B cell (primary cell): ENCODE measurements around the gene SLC12A6. TPM values are rescaled to one million over a fixed set of nuclear protein-coding genes. Genes with fewer than 3 reads are reported as not detected.
"Not testable (repeated sequence)": the region's sequence is repeated elsewhere in the genome, so short reads cannot be mapped to it uniquely, and the experiment has no call there.

Experiments used
- ATAC-seq: fragments of 200-7000 bp; cut with Tn5 transposase; one replicate; pipeline ENCODE4 v1.10.0; 2021; ENCODE audit warnings: low read depth, mild to moderate bottlenecking, moderate number of reproducible peaks, moderate library complexity
- CTCF ChIA-PET: fragments of 350-600 bp; sonication (Branson Sonifier 250); formaldehyde crosslinking; loops from one replicate; lab custom pipeline; 2021; ENCODE audit warnings: antibody characterized with exemption, inconsistent platforms; lab: Charles Lee
- POLR2A ChIA-PET: fragments of 350-600 bp; sonication (Branson Sonifier 250); formaldehyde crosslinking; loops from one replicate; lab custom pipeline; 2021; ENCODE audit warnings: antibody characterized with exemption; lab: Charles Lee
- DNase-seq: peaks from one replicate; pipeline ENCODE4 v3.0.0; 2013
- H2AFZ ChIP-seq: 2 replicates; pipeline ENCODE4 v1.6.1; 2012; ENCODE audit warnings: mild to moderate bottlenecking, low read depth, low read length; ENCODE audit not compliant: insufficient read depth, poor library complexity, severe bottlenecking
- H3K27ac ChIP-seq, 2 donors: 1 replicate in 1 of 2; 2 replicates in 1 of 2; pipeline ENCODE4 v1.5.1; 2012 to 2013; ENCODE audit warnings: low read length in 2 of 2, mild to moderate bottlenecking in 2 of 2, moderate library complexity in 1 of 2
- H3K27me3 ChIP-seq, 4 experiments: fragments of 200-600 bp in 1 of 4; sonication (generic) in 1 of 4; replicated peaks in 1 of 4; 1 replicate in 2 of 4; 2 replicates in 2 of 4; pipeline versions ENCODE4 v1.6.1 to v1.7.0; 2013 to 2016; ENCODE audit warnings: low read length in 3 of 4, mild to moderate bottlenecking in 2 of 4, mixed read lengths in 1 of 4, moderate library complexity in 1 of 4; ENCODE audit not compliant: insufficient read depth in 4 of 4, control insufficient read depth in 3 of 4; ENCODE audit errors: control extremely low read depth in 1 of 4
- H3K36me3 ChIP-seq, 2 experiments: replicated peaks in 1 of 2; 1 replicate in 1 of 2; 2 replicates in 1 of 2; pipeline versions ENCODE4 v1.6.1 to v1.7.1; 2013; ENCODE audit warnings: low read length in 1 of 2; ENCODE audit not compliant: insufficient read depth in 2 of 2, control insufficient read depth in 1 of 2; ENCODE audit errors: control extremely low read depth in 1 of 2, extremely low read depth in 1 of 2
- H3K4me1 ChIP-seq, 2 donors: fragments of 200-600 bp in 1 of 2; sonication (generic) in 1 of 2; 1 replicate in 1 of 2; 2 replicates in 1 of 2; pipeline versions ENCODE4 v1.5.1 to v1.6.1; 2013 to 2017; ENCODE audit warnings: low read length in 2 of 2; ENCODE audit not compliant: control insufficient read depth in 2 of 2, insufficient read depth in 2 of 2
- H3K4me2 ChIP-seq: replicated peaks from 2 replicates; pipeline ENCODE3; 2012; ENCODE audit warnings: mild to moderate bottlenecking, low read depth, low read length; ENCODE audit not compliant: poor library complexity, severe bottlenecking
- H3K4me3 ChIP-seq, 5 experiments: fragments of 200-600 bp in 1 of 5; sonication (generic) in 1 of 5; 1 replicate in 3 of 5; 2 replicates in 2 of 5; pipeline versions ENCODE4 v1.5.1 to v1.7.0; 2011 to 2016; ENCODE audit warnings: low read length in 4 of 5, mild to moderate bottlenecking in 4 of 5, low read depth in 2 of 5, control low read depth in 1 of 5, moderate library complexity in 1 of 5; ENCODE audit not compliant: insufficient read depth in 1 of 5; ENCODE audit errors: control extremely low read depth in 1 of 5, extremely low read depth in 1 of 5
- H3K79me2 ChIP-seq: fragments of 200-600 bp; sonication (generic); one replicate; pipeline ENCODE4 v1.6.0; 2016; ENCODE audit warnings: low read length; ENCODE audit not compliant: control insufficient read depth, insufficient read depth
- H3K9ac ChIP-seq: fragments of 200-600 bp; sonication (generic); 2 replicates; pipeline ENCODE4 v1.6.1; 2017; ENCODE audit warnings: mild to moderate bottlenecking, low read length, moderate library complexity
- H3K9me3 ChIP-seq, 3 donors: one replicate each; pipeline versions ENCODE4 v1.6.1 to v1.7.1; 2013; ENCODE audit warnings: low read length in 2 of 3; ENCODE audit not compliant: control insufficient read depth in 2 of 3, insufficient read depth in 1 of 3; ENCODE audit errors: control extremely low read depth in 1 of 3
- H4K20me1 ChIP-seq: 2 replicates; pipeline ENCODE4 v1.6.0; 2012; ENCODE audit warnings: mild to moderate bottlenecking, low read length; ENCODE audit not compliant: insufficient read depth, control insufficient read depth, poor library complexity, severe bottlenecking
- H3K27ac Mint-ChIP-seq: one replicate; pipeline ENCODE4 v1.8.0; 2021; ENCODE audit warnings: mixed read lengths
- H3K27me3 Mint-ChIP-seq: one replicate; pipeline ENCODE4 v1.8.0; 2021; ENCODE audit warnings: mixed read lengths
- H3K4me1 Mint-ChIP-seq: one replicate; pipeline ENCODE4 v1.8.0; 2021; ENCODE audit warnings: mixed read lengths
- H3K4me3 Mint-ChIP-seq: one replicate; pipeline ENCODE4 v1.8.0; 2021; ENCODE audit warnings: mixed read lengths
- H3K9me3 Mint-ChIP-seq: one replicate; pipeline ENCODE4 v1.8.0; 2022; ENCODE audit warnings: mixed read lengths; ENCODE audit not compliant: insufficient read depth
- CTCF ChIP-seq: fragments of 200-600 bp; IDR thresholded peaks from one replicate; pipeline ENCODE4 v1.8.0; 2022; ENCODE audit warnings: antibody characterized with exemption, mild to moderate bottlenecking
- EZH2 ChIP-seq: IDR thresholded peaks from 2 replicates; pipeline ENCODE4 v1.6.1; 2012; ENCODE audit warnings: borderline replicate concordance, low read depth, mild to moderate bottlenecking, moderate library complexity, low read length; ENCODE audit not compliant: insufficient read depth, poor library complexity, severe bottlenecking
- WGBS: methylation state at CpG from one replicate; pipeline ENCODE4 v1.1.5; 2013; ENCODE audit warnings: missing lambda C conversion rate; ENCODE audit not compliant: insufficient coverage; 5-methylcytosine and 5-hydroxymethylcytosine counted together
- intact Hi-C: fragments of 100-400 bp; cut with micrococcal nuclease; formaldehyde crosslinking; loops from one replicate; pipeline ENCODE4 v1.10.0; 2022
- polyA plus RNA-seq: library from polyadenylated mRNA; depleted of rRNA; stranded (reverse); fragments of >200 nt; gene quantifications from 2 replicates; pipeline ENCODE4 v1.2.3, GENCODE V29; 2012
- total RNA-seq, 2 donors: library from RNA; stranded (reverse); fragments of 120-200 nt in 1 of 2; gene quantifications; 1 replicate in 1 of 2; 2 replicates in 1 of 2; pipeline versions ENCODE4 v1.2.3 to v1.2.4, GENCODE V29; 2013 to 2022

Gene SLC12A6
- total and polyA plus RNA-seq, 2 donors (not counting 1 experiment from before 2014, with no cell fraction given): 75.8 to 141 TPM

- peak; percentile 93 for DNase-seq
- ChIA-PET CTCF (interaction anchor here (0.6 to 2.7 kb wide), 23 partner anchors 10 to 645 kb away, joined by 3 to 52 read pairs (median 4); partner anchors contain the start of genes EMC4, GOLGA8B, KATNBL1 and LPCAT4), POLR2A (interaction anchor here (0.7 to 2.2 kb wide), 6 partner anchors 10 to 50 kb away, joined by 6 to 23 read pairs (median 11); partner anchors contain the start of gene LPCAT4)
- H3K4me1 ChIP-seq: peaks cover 16 to 18% of the 10 kb centered on the region in 2 donors
- 3% methylated on average over 31 of the region's 38 CpGs for WGBS
- H3K9ac ChIP-seq: peak within 1 kb of the TSS; percentile 85
- Mint-ChIP-seq H3K27me3 (no peaks in the 10 kb centered on the region), H3K27ac (peak within 1 kb of the TSS; percentile 63), H3K4me1 (peaks cover 20% of the 10 kb centered on the region), H3K4me3 (peak within 1 kb of the TSS; percentile 85), H3K9me3 (no peaks in the 10 kb centered on the region)
- H3K4me3 ChIP-seq: peak within 1 kb of the TSS; percentile 94 to 99 (median 98)
- intact Hi-C loops: loop anchor here (1.0 to 2.0 kb wide), 3 partner anchors 24 to 134 kb away; partner anchors contain the start of gene LPCAT4
- peak; percentile 97 for TF ChIP-seq CTCF
- TF ChIP-seq EZH2: no peak
- H3K27me3 ChIP-seq: no peaks in the 10 kb centered on the region
- peak; percentile 85 for ATAC-seq
- no peaks in the 10 kb centered on the region for H4K20me1 ChIP-seq
- H3K27ac ChIP-seq: peak within 1 kb of the TSS; percentile 79 to 81
- H3K36me3 ChIP-seq: peaks cover 0 to 26% of the 10 kb centered on the region in 2 experiments
- no peaks in the 10 kb centered on the region for H3K9me3 ChIP-seq
- peaks cover 49% of the 10 kb centered on the region for H3K79me2 ChIP-seq
- peak within 1 kb of the TSS; percentile 89 for H2AFZ ChIP-seq
- H3K4me2 ChIP-seq: peak within 1 kb of the TSS; percentile 68
Measured at GRCh38 chr15:34342737-34343575, 5.4 kb upstream of the SLC12A6 start, which contains the start of the genes NOP10 and NUTM1. Gene NOP10, minus strand, starts transcription at chr15:34343136. Its CDS starts 63 bp downstream, at chr15:34343073. Gene NUTM1, plus strand, starts transcription at chr15:34343315. Its CDS starts 382 bp downstream, at chr15:34343697.

DNA sequence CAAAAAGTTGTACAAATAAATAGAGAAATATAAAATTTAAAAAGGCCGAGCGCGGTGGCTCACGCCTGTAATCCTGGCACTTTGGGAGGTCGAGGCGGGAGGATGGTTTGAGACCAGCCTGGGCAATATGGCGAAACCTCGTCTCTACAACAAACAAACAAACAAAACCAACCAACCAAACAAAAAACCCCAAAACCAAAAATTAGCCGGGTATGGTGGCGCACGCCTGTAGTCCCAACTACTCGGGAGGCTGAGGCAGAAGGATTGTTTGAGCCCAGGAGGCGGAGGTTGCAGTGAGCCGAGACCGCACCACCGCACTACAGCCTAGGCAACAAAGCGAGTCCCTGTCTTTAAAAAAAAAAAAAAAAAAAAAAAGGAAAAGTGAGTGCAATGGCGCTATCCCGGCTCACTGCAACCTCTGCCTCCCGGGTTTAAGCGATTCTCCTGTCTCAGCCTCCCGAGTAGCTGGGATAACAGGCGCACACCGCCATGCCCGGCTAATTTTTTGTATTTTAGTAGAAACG lies 4.7 kb upstream of the SLC12A6 start:
- ATAC-seq, H3K27me3 Mint-ChIP-seq, H3K27me3 ChIP-seq, H3K9me3 Mint-ChIP-seq, H3K27ac Mint-ChIP-seq, H3K9me3 ChIP-seq, H4K20me1 ChIP-seq: not testable (repeated sequence)
- Histone ChIP-seq H2AFZ (peak overlapping the region; percentile 89), H3K36me3 (peaks cover 0 to 26% of the 10 kb centered on the region in 2 experiments), H3K4me3 (peak overlapping the region; percentile 94 to 99 (median 98)), H3K27ac (peak overlapping the region; percentile 79 to 81), H3K9ac (peak overlapping the region; percentile 85), H3K4me2 (peak overlapping the region; percentile 68), H3K79me2 (peaks cover 55% of the 10 kb centered on the region), H3K4me1 (peaks cover 16 to 19% of the 10 kb centered on the region in 2 donors)
- ChIA-PET POLR2A (interaction anchor here (0.7 to 2.2 kb wide), 6 partner anchors 9 to 50 kb away, joined by 6 to 23 read pairs (median 11); partner anchors contain the start of gene LPCAT4), CTCF (interaction anchor here (0.6 to 2.7 kb wide), 21 partner anchors 9 to 646 kb away, joined by 3 to 52 read pairs (median 4); partner anchors contain the start of genes EMC4, GOLGA8B, KATNBL1 and LPCAT4)
- Mint-ChIP-seq H3K4me3 (peak overlapping the region; percentile 85), H3K4me1 (peaks cover 20% of the 10 kb centered on the region)
- 0% methylated on average over 10 of the region's 26 CpGs for WGBS
- intact Hi-C loops: loop anchor here (2.0 kb wide), 1 partner anchor 101 kb away; no protein-coding TSS in a partner anchor
- DNase-seq: peak; percentile 17
